Mesodermal cell (in vitro differentiated cells): ENCODE data around the gene TRABD.

Source experiments
- H3K27ac ChIP-seq: 2 replicates; pipeline ENCODE4 v1.7.0; 2013; ENCODE audit warnings: mild to moderate bottlenecking, low read depth, low read length, moderate library complexity; ENCODE audit not compliant: severe bottlenecking
- H3K36me3 ChIP-seq: 2 replicates; pipeline ENCODE4 v1.7.1; 2013; ENCODE audit warnings: mild to moderate bottlenecking, low read length, moderate library complexity; ENCODE audit not compliant: control insufficient read depth, insufficient read depth
- H3K4me1 ChIP-seq: one replicate; pipeline ENCODE4 v1.7.1; 2013; ENCODE audit warnings: mild to moderate bottlenecking, low read length; ENCODE audit not compliant: insufficient read depth, control insufficient read depth, poor library complexity, severe bottlenecking
- H3K4me3 ChIP-seq: 2 replicates; pipeline ENCODE4 v1.7.0; 2013; ENCODE audit warnings: low read length, control low read depth, mild to moderate bottlenecking; ENCODE audit not compliant: insufficient read depth, poor library complexity, severe bottlenecking; ENCODE audit errors: extremely low read depth
- H3K9me3 ChIP-seq: 2 replicates; pipeline ENCODE4 v1.7.1; 2013; ENCODE audit warnings: mild to moderate bottlenecking, low read length, moderate library complexity; ENCODE audit not compliant: control insufficient read depth
- WGBS, 2 experiments: methylation state at CpG; one replicate each; pipeline ENCODE4 v1.1.5; 2013; ENCODE audit warnings: missing lambda C conversion rate in 2 of 2; ENCODE audit not compliant: insufficient coverage in 2 of 2; 5-methylcytosine and 5-hydroxymethylcytosine counted together

TRABD gene

DNA sequence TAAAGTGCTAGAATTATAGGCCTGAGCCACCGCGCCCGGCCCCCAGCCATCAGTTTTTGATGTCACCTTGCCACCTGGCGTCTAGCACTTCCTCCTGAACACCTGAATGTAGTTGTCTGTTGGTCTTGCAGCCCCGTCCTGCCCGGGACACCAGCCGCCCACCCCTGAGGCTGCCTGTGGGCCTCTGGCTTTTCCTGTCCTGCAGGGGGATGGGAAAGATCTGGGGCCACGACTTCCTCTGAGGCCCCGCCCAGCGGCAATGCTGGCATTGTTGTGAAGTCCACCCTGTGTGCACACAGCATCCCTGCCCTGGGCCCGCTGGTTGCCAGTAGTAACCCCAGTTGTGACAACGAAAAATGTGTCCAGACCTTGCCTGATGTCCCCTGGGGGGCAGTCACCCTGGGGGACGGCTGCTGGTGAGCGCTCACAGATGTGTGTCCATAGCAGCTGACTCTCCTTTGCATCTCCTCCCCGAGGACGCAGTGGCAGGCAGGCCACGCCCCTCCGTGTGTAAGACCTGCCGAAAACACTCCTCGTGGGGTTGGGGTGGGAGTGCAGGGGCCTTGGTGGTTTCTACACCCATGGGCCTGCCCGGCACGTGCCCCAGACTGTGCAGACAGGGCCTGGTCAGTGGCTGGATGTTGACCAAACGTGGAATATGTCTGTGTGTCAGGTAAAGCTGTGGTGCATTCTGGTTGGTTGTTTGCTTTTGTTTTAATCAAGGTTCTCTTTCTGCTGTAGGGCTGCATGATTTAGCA, 21.8 kb downstream of the TRABD start:
- H3K36me3 ChIP-seq, result peaks cover 86% of the 10 kb centered on the region
- H3K4me3 ChIP-seq, result no peak overlapping the region
- H3K4me1 ChIP-seq, result peaks cover 8% of the 10 kb centered on the region
- H3K27ac ChIP-seq, result no peak overlapping the region
- 88 to 92% methylated on average over 18 to 23 of the region's 23 CpGs for WGBS, 2 experiments
- peaks cover 9% of the 10 kb centered on the region for H3K9me3 ChIP-seq

- H3K4me1 ChIP-seq, result peaks cover 8% of the 10 kb centered on the region
- no peak overlapping the region for H3K4me3 ChIP-seq
- peaks cover 85% of the 10 kb centered on the region for H3K36me3 ChIP-seq
- WGBS, 2 experiments, result 94 to 96% methylated on average over 21 to 22 of the region's 22 CpGs
- H3K27ac ChIP-seq, result no peak overlapping the region
- peaks cover under 1% of the 10 kb centered on the region for H3K9me3 ChIP-seq
Measured at GRCh38 chr22:50208430-50208938, 22.8 kb downstream of the TRABD start.

DNA sequence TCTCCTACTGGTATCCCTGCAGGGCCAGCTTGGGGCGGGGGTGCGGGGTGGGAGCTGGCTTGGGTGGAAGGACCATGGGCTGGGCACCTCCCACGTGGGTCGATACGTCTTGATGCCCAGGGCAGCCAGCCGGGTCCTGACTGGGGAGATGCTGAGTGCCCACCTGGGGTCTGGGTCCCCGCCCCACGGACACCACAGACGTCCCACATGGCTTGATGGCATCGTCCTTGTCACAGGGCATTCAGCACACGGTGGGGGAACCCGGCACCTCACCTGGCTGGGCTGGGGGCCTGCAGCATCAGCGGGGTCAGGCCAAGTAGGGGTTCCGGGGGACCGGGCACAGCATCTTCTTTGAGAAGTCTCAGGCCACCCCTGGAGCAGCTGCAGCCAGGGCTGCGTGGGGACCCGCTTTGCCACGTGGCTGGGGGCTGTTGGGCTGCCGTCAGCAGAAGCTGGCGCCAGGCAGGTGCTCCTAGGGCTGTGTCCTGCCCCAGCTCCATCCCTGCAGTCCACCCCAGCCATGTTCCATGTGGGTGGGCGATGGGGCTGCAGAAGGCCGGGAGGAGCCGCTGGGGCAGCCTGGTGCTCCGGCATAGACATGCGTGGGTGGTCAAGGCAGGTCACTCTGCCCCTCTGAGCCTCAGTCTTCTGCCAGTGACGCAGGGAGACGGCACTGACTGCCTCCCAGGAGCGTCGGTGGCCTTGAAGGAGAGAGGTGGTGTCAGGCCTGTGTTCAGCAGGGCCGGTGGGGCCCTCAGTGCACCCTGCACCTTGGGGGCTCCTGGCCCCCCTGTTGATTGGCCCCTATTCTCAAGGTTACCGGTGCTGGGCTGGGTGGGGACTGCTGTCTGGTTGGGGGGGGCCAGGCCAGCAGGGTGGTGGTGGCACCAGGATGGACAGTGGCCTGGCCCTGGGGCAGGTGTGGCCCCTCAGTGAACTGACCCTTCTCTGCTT, 23.5 kb downstream of the TRABD start:
- Histone ChIP-seq H3K36me3 (peaks cover 84% of the 10 kb centered on the region), H3K9me3 (no peaks in the 10 kb centered on the region), H3K4me3 (no peak overlapping the region), H3K4me1 (peaks cover 8% of the 10 kb centered on the region), H3K27ac (no peak overlapping the region)
- 92% methylated on average over 29 to 30 of the region's 31 CpGs for WGBS, 2 experiments

DNA sequence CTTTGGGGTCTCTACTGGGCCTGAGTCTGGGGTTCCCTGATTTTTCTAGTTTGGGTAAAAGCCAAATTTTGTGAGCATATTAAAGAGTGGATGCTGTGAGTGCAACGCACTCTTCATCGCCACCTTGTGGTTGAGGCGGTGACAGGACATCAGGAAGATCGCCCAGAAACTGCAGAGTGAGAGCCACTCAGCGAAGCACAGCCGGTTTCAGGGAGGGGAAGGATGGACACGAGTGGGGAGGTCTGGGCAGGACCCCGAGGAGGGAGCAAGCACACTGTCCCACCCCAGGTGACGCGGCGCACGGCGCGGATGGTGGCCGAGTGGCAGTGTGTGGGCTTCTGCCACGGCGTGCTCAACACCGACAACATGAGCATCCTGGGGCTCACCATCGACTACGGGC, 24.2 kb downstream of the TRABD start:
- no peak overlapping the region for H3K4me3 ChIP-seq
- no peaks in the 10 kb centered on the region for H3K9me3 ChIP-seq
- no peak overlapping the region for H3K27ac ChIP-seq
- peaks cover 84% of the 10 kb centered on the region for H3K36me3 ChIP-seq
- WGBS, 2 experiments, result 74 to 75% methylated on average over 16 to 20 of the region's 20 CpGs
- peaks cover 8% of the 10 kb centered on the region for H3K4me1 ChIP-seq

- no peak overlapping the region for H3K27ac ChIP-seq
- 95 to 97% methylated on average over 30 to 32 of the region's 32 CpGs for WGBS, 2 experiments
- peaks cover 83% of the 10 kb centered on the region for H3K36me3 ChIP-seq
- peaks cover 8% of the 10 kb centered on the region for H3K4me1 ChIP-seq
- H3K4me3 ChIP-seq, result no peak overlapping the region
- H3K9me3 ChIP-seq, result no peaks in the 10 kb centered on the region
Measured at GRCh38 chr22:50210378-50211139, 24.8 kb downstream of the TRABD start.

DNA sequence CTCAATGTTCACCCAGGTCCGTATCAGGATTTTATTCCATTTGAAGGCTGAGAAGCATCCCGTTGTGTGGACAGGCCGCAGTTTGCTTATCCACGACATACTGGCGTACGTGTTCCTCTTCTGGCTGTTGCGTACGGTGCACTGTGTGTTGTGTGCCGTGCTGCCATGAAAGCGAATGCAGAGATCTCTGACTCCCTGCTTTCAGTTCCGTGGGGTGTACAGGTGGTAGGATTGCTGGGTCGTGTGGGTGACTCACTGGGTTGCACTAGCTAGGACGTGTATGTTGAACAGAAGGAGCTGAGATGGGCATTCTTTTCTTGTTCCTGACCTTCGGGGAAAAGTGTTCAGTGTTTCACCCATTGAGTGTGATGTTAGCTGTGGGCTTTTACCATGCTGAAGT, 25.4 kb downstream of the TRABD start:
- 97% methylated on average over 11 to 12 of the region's 14 CpGs for WGBS, 2 experiments
- Histone ChIP-seq H3K36me3 (peaks cover 83% of the 10 kb centered on the region), H3K9me3 (no peaks in the 10 kb centered on the region), H3K4me1 (peaks cover 8% of the 10 kb centered on the region), H3K4me3 (no peak overlapping the region), H3K27ac (no peak overlapping the region)

- peaks cover 81% of the 10 kb centered on the region for H3K36me3 ChIP-seq
- WGBS, 2 experiments, result 95 to 98% methylated on average over 5 to 9 of the region's 9 CpGs
- no peak overlapping the region for H3K4me3 ChIP-seq
- no peaks in the 10 kb centered on the region for H3K9me3 ChIP-seq
- no peaks in the 10 kb centered on the region for H3K4me1 ChIP-seq
- H3K27ac ChIP-seq, result no peak overlapping the region
Measured at GRCh38 chr22:50213263-50213662, 27.6 kb downstream of the TRABD start.

DNA sequence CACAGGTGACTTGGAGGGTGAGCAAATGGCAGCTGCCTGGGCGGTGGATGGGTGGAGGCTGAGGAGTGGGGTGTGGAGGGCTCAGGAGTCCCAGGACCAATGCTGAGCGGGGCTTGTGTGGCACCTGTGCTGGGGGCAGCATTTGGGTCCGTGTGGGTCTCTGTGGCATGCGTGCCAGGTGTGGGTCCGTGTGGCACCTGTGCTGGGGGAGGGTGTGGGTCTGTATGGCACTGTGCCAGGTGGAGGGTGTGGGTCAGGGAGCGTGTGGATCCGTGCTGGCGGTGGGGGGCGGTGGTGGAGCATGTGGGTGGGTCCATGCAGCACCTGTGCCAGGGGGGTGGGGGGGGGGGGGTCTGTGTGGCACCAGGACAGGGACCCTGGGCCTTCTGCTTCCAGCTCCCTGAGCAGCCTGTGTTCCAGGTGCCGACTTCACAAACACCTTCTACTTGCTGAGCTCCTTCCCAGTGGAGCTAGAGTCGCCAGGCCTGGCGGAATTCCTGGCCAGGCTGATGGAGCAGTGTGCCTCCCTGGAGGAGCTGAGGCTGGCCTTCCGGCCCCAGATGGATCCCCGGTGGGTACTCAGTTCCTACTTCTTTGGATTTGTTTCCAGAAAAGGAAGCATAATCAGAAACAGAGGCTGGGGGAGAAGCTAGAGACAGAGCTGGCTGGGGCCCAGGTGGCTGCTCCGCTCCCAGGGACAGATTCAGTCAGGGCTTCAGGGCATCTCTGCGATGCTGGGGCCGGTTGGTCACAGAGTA, 29.8 kb downstream of the TRABD start:
- WGBS, 2 experiments, result 96 to 97% methylated on average over 9 to 11 of the region's 17 CpGs
- no peak overlapping the region for H3K27ac ChIP-seq
- no peaks in the 10 kb centered on the region for H3K4me1 ChIP-seq
- H3K4me3 ChIP-seq, result no peak overlapping the region
- no peaks in the 10 kb centered on the region for H3K9me3 ChIP-seq
- H3K36me3 ChIP-seq, result peaks cover 86% of the 10 kb centered on the region

GRCh38 chr22:50216055-50216683, 30.5 kb downstream of the TRABD start:
- WGBS, 2 experiments, result 92 to 95% methylated on average over 12 to 13 of the region's 15 CpGs
- no peaks in the 10 kb centered on the region for H3K4me1 ChIP-seq

More at GRCh38 chr22:50216055-50216683, 30.5 kb downstream of the TRABD start:
- Histone ChIP-seq H3K9me3 (no peaks in the 10 kb centered on the region), H3K4me3 (no peak overlapping the region), H3K36me3 (peaks cover 86% of the 10 kb centered on the region), H3K27ac (no peak overlapping the region)
